Activated naive CD8-positive, alpha-beta T cell treated with anti-CD3 and anti-CD28 coated beads, Interleukin-2, amount 10 ng/mL, durations not matched to agents 7 days and 5 days (primary cell): ENCODE measurements around the gene TMPRSS4. TPM values are rescaled to one million over a fixed set of nuclear protein-coding genes. Genes with fewer than 3 reads are reported as not detected.

Source experiments
- ATAC-seq: fragments of 150-1000 bp; cut with Tn5 transposase; one replicate; pipeline ENCODE4 v1.10.0; 2021; ENCODE audit warnings: low read depth, moderate library complexity
- POLR2A ChIA-PET: fragments of 350-600 bp; sonication (Branson Sonifier 250); formaldehyde crosslinking; loops from one replicate; lab custom pipeline; 2021; ENCODE audit warnings: antibody characterized with exemption; lab: Charles Lee
- DNase-seq: peaks from one replicate; pipeline ENCODE4 v3.0.0; 2021
- H3K27ac Mint-ChIP-seq: one replicate; pipeline ENCODE4 v1.8.0; 2022; ENCODE audit warnings: mild to moderate bottlenecking, mixed read lengths
- H3K27me3 Mint-ChIP-seq: one replicate; pipeline ENCODE4 v1.8.0; 2022; ENCODE audit warnings: mild to moderate bottlenecking, moderate library complexity, mixed read lengths
- H3K36me3 Mint-ChIP-seq: one replicate; pipeline ENCODE4 v1.8.0; 2021; ENCODE audit warnings: mild to moderate bottlenecking, mixed read lengths
- H3K4me1 Mint-ChIP-seq: one replicate; pipeline ENCODE4 v1.8.0; 2021; ENCODE audit warnings: mixed read lengths
- H3K4me3 Mint-ChIP-seq: one replicate; pipeline ENCODE4 v1.8.0; 2022; ENCODE audit warnings: mild to moderate bottlenecking, moderate library complexity, mixed read lengths
- H3K9me3 Mint-ChIP-seq: one replicate; pipeline ENCODE4 v1.8.0; 2021; ENCODE audit warnings: mixed read lengths
- total RNA-seq, 2 experiments: library from RNA; stranded (reverse); gene quantifications; one replicate each; pipeline ENCODE4 v1.2.3, GENCODE V29; 2021

The TMPRSS4 gene
- total RNA-seq, 2 experiments from 2014 or later, result 0.30 to 0.40 TPM

GRCh38 chr11:118074785-118075184 lies 2.1 kb upstream of the TMPRSS4 start:
- no peak overlapping the region for H3K4me3 Mint-ChIP-seq
- H3K36me3 Mint-ChIP-seq, result no peaks in the 10 kb centered on the region
- POLR2A ChIA-PET, result no interaction called here
- no peak overlapping the region for H3K27ac Mint-ChIP-seq
- peaks cover 13% of the 10 kb centered on the region for H3K27me3 Mint-ChIP-seq
- peaks cover 6% of the 10 kb centered on the region for H3K4me1 Mint-ChIP-seq
- ATAC-seq (no peak), DNase-seq (no peak)
- no peaks in the 10 kb centered on the region for H3K9me3 Mint-ChIP-seq

GRCh38 chr11:118078911-118079411 lies 2.1 kb downstream of the TMPRSS4 start:
- POLR2A ChIA-PET, result interaction anchor here (0.5 kb wide), 1 partner anchor 469 kb away, joined by 4 read pairs; no protein-coding TSS in a partner anchor
- H3K27me3 Mint-ChIP-seq, result peaks cover 13% of the 10 kb centered on the region
- H3K4me1 Mint-ChIP-seq, result peaks cover 3% of the 10 kb centered on the region
- ATAC-seq, result no peak
- DNase-seq, result no peak
- no peaks in the 10 kb centered on the region for H3K36me3 Mint-ChIP-seq
- no peak overlapping the region for H3K4me3 Mint-ChIP-seq
- no peak overlapping the region for H3K27ac Mint-ChIP-seq
- H3K9me3 Mint-ChIP-seq, result no peaks in the 10 kb centered on the region

- no peak for DNase-seq
- POLR2A ChIA-PET, result no interaction called here
- no peaks in the 10 kb centered on the region for H3K9me3 Mint-ChIP-seq
- H3K4me3 Mint-ChIP-seq, result no peak overlapping the region
- ATAC-seq, result no peak
- no peaks in the 10 kb centered on the region for H3K36me3 Mint-ChIP-seq
- peaks cover 10% of the 10 kb centered on the region for H3K27me3 Mint-ChIP-seq
- H3K4me1 Mint-ChIP-seq, result peaks cover 6% of the 10 kb centered on the region
- H3K27ac Mint-ChIP-seq, result no peak overlapping the region
These were observed 2.6 kb downstream of the TMPRSS4 start for GRCh38 chr11:118079491-118079890.

- H3K4me3 Mint-ChIP-seq, result no peak overlapping the region
- DNase-seq (no peak), ATAC-seq (no peak)
- POLR2A ChIA-PET, result no interaction called here
- H3K36me3 Mint-ChIP-seq, result no peaks in the 10 kb centered on the region
- H3K27ac Mint-ChIP-seq, result no peak overlapping the region
- peaks cover 10% of the 10 kb centered on the region for H3K27me3 Mint-ChIP-seq
- H3K4me1 Mint-ChIP-seq, result peaks cover 6% of the 10 kb centered on the region
- no peaks in the 10 kb centered on the region for H3K9me3 Mint-ChIP-seq
These were observed 3.4 kb downstream of the TMPRSS4 start for GRCh38 chr11:118080296-118080695.

- peaks cover 8% of the 10 kb centered on the region for H3K27me3 Mint-ChIP-seq
- H3K9me3 Mint-ChIP-seq, result no peaks in the 10 kb centered on the region
- no peak for DNase-seq
- no peak for ATAC-seq
- no peak overlapping the region for H3K27ac Mint-ChIP-seq
- POLR2A ChIA-PET, result no interaction called here
- no peak overlapping the region for H3K4me3 Mint-ChIP-seq
- no peaks in the 10 kb centered on the region for H3K36me3 Mint-ChIP-seq
- H3K4me1 Mint-ChIP-seq, result peaks cover 5% of the 10 kb centered on the region
These were observed 4.5 kb downstream of the TMPRSS4 start for GRCh38 chr11:118081241-118081958.

GRCh38 chr11:118082880-118083552 lies 6.1 kb downstream of the TMPRSS4 start:
- POLR2A ChIA-PET, result no interaction called here
- H3K36me3 Mint-ChIP-seq, result peaks cover 4% of the 10 kb centered on the region
- ATAC-seq (no peak), DNase-seq (no peak)
- H3K27me3 Mint-ChIP-seq, result peaks cover 8% of the 10 kb centered on the region
- no peak overlapping the region for H3K27ac Mint-ChIP-seq
- H3K4me1 Mint-ChIP-seq, result peaks cover 3% of the 10 kb centered on the region
- peaks cover 6% of the 10 kb centered on the region for H3K9me3 Mint-ChIP-seq
- H3K4me3 Mint-ChIP-seq, result no peak overlapping the region

GRCh38 chr11:118084247-118084646 lies 7.4 kb downstream of the TMPRSS4 start:
- ATAC-seq (no peak), DNase-seq (no peak)
- H3K36me3 Mint-ChIP-seq, result peaks cover 4% of the 10 kb centered on the region
- H3K4me3 Mint-ChIP-seq, result no peak overlapping the region
- no peak overlapping the region for H3K27ac Mint-ChIP-seq
- POLR2A ChIA-PET, result no interaction called here
- peaks cover 11% of the 10 kb centered on the region for H3K9me3 Mint-ChIP-seq
- peaks cover 3% of the 10 kb centered on the region for H3K4me1 Mint-ChIP-seq
- peaks cover 8% of the 10 kb centered on the region for H3K27me3 Mint-ChIP-seq

GRCh38 chr11:118084656-118085055 lies 7.8 kb downstream of the TMPRSS4 start:
- Mint-ChIP-seq H3K4me1 (peaks cover 3% of the 10 kb centered on the region), H3K27me3 (peaks cover 8% of the 10 kb centered on the region), H3K9me3 (peaks cover 11% of the 10 kb centered on the region), H3K27ac (no peak overlapping the region), H3K4me3 (no peak overlapping the region), H3K36me3 (peaks cover 4% of the 10 kb centered on the region)
- ATAC-seq (no peak), DNase-seq (no peak)
- POLR2A ChIA-PET, result no interaction called here

- DNase-seq, result no peak
- Mint-ChIP-seq H3K4me3 (no peak within 1 kb of the TSS), H3K27me3 (peaks cover 6% of the 10 kb centered on the region), H3K9me3 (peaks cover 14% of the 10 kb centered on the region), H3K4me1 (peaks cover 3% of the 10 kb centered on the region), H3K36me3 (peaks cover 4% of the 10 kb centered on the region), H3K27ac (no peak within 1 kb of the TSS)
- POLR2A ChIA-PET, result interaction anchor here (0.5 kb wide), 1 partner anchor 25 kb away, joined by 5 read pairs; no protein-coding TSS in a partner anchor
- no peak for ATAC-seq
These were observed 10.3 kb downstream of the TMPRSS4 start, which contains the start of gene SMIM35 for GRCh38 chr11:118086913-118087768. TSS of gene SMIM35 (minus strand) at chr11:118086963. CDS start at chr11:118086757, 206 bp downstream.

- ATAC-seq (no peak), DNase-seq (no peak)
- no peak overlapping the region for H3K27ac Mint-ChIP-seq
- peaks cover 6% of the 10 kb centered on the region for H3K27me3 Mint-ChIP-seq
- peaks cover 3% of the 10 kb centered on the region for H3K4me1 Mint-ChIP-seq
- POLR2A ChIA-PET, result interaction anchor here (0.5 to 0.6 kb wide), 2 partner anchors 11 to 24 kb away, joined by 3 to 5 read pairs; no protein-coding TSS in a partner anchor
- H3K9me3 Mint-ChIP-seq, result peaks cover 14% of the 10 kb centered on the region
- H3K36me3 Mint-ChIP-seq, result peaks cover 4% of the 10 kb centered on the region
- no peak overlapping the region for H3K4me3 Mint-ChIP-seq
These were observed 11.1 kb downstream of the TMPRSS4 start for GRCh38 chr11:118087931-118088330.

- no peak overlapping the region for H3K27ac Mint-ChIP-seq
- ATAC-seq, result no peak
- no peak for DNase-seq
- no peak overlapping the region for H3K4me3 Mint-ChIP-seq
- peaks cover 3% of the 10 kb centered on the region for H3K4me1 Mint-ChIP-seq
- peaks cover 14% of the 10 kb centered on the region for H3K9me3 Mint-ChIP-seq
- peaks cover 3% of the 10 kb centered on the region for H3K27me3 Mint-ChIP-seq
- POLR2A ChIA-PET, result interaction anchor here (0.6 kb wide), 1 partner anchor 11 kb away, joined by 3 read pairs; no protein-coding TSS in a partner anchor
- H3K36me3 Mint-ChIP-seq, result peaks cover 4% of the 10 kb centered on the region
These were observed 11.7 kb downstream of the TMPRSS4 start for GRCh38 chr11:118088531-118088930.

- POLR2A ChIA-PET, result no interaction called here
These were observed 13.8 kb downstream of the TMPRSS4 start for GRCh38 chr11:118090545-118091162.

More at GRCh38 chr11:118090545-118091162, 13.8 kb downstream of the TMPRSS4 start:
- Mint-ChIP-seq H3K4me3 (no peak overlapping the region), H3K9me3 (peaks cover 14% of the 10 kb centered on the region), H3K4me1 (no peaks in the 10 kb centered on the region), H3K36me3 (peaks cover 4% of the 10 kb centered on the region), H3K27me3 (peaks cover 3% of the 10 kb centered on the region), H3K27ac (no peak overlapping the region)
- no peak for DNase-seq
- ATAC-seq, result no peak
